Measurements from ENCODE around the gene GSC2. TPM values are rescaled to one million over a fixed set of nuclear protein-coding genes. Genes with fewer than 3 reads are reported as not detected.
A peak's percentile ranks its signal among the peaks of the same experiment; 100 is the strongest.

Gene GSC2
- total RNA-seq, 1 donor from 2014 or later: not detected

DNA sequence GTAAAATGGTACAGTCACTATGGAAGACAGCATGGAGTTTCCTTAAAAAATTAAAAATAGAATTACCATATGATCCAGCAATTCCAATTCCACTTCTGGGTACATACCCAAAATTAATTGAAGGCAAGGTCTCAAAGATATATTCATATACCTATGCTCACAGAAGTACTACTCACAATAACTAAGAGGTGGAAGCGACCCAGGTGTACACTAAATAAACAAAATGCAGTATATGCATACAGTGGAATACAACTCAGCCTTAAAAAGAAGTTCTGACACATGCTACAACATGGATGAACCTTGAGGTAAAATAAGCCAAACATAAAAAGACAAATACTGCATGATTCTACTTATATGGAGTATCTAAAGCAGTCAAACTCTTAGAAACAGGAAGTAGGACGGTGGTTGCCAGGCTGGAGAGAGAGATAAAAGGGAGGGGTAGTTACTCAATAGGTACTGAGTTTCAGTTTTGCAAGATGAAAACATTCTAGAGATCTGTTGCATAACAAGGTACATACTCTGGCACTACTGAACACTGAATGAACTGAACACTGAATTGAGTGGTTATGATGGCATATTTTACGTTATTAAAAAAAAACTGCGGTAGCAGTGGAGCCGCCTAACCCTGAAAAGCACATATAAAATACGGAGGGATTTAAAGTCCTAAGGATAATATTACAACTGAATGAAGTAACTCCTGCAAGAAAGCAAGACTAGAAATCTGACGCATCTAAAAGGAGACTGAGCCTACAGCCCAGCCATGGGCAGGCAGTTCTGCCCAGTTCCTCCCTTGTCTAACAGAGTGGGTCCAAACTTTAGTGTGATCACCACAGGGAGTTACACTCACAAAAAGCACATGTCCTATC lies 40.7 kb downstream of the GSC2 start:
- no peak overlapping the region for H3K9ac ChIP-seq
- H3K79me2 ChIP-seq (ENCODE audit: low read depth): peaks cover 100% of the 10 kb centered on the region
- no peak overlapping the region for H3K27ac ChIP-seq
- Mint-ChIP-seq H3K27ac (no peak overlapping the region), H3K27me3 (ENCODE audit: insufficient read depth, low read depth) (peaks cover 2% of the 10 kb centered on the region), H3K4me1 (peaks cover 32% of the 10 kb centered on the region), H3K9me3 (no peaks in the 10 kb centered on the region), H3K4me3 (no peak overlapping the region), H3K36me3 (peaks cover 6% of the 10 kb centered on the region)
- peaks cover 20% of the 10 kb centered on the region for H3K4me1 ChIP-seq
- TF ChIP-seq, protein P1, sequence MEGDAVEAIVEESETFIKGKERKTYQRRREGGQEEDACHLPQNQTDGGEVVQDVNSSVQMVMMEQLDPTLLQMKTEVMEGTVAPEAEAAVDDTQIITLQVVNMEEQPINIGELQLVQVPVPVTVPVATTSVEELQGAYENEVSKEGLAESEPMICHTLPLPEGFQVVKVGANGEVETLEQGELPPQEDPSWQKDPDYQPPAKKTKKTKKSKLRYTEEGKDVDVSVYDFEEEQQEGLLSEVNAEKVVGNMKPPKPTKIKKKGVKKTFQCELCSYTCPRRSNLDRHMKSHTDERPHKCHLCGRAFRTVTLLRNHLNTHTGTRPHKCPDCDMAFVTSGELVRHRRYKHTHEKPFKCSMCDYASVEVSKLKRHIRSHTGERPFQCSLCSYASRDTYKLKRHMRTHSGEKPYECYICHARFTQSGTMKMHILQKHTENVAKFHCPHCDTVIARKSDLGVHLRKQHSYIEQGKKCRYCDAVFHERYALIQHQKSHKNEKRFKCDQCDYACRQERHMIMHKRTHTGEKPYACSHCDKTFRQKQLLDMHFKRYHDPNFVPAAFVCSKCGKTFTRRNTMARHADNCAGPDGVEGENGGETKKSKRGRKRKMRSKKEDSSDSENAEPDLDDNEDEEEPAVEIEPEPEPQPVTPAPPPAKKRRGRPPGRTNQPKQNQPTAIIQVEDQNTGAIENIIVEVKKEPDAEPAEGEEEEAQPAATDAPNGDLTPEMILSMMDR (IDR thresholded peaks at IDR 0.05): no peak
- TF ChIP-seq EZH2phosphoT487 (IDR thresholded peaks at IDR 0.05) (no peak), EZH2 (IDR thresholded peaks at IDR 0.05) (no peak)
- H3K4me3 ChIP-seq: no peak overlapping the region
- H3K27me3 ChIP-seq: no peaks in the 10 kb centered on the region
- H3K9me3 ChIP-seq (ENCODE audit: low read depth): no peaks in the 10 kb centered on the region
- H2AFZ ChIP-seq (replicated peaks): no peak overlapping the region
- peaks cover 6% of the 10 kb centered on the region for H3F3A ChIP-seq (ENCODE audit: low read depth)
- H4K20me1 ChIP-seq (ENCODE audit: low read depth): peaks cover 97% of the 10 kb centered on the region
- no peaks in the 10 kb centered on the region for H3K36me3 ChIP-seq
- H3K4me2 ChIP-seq: no peak overlapping the region
- DNase-seq (ENCODE audit: low spot score): no peak

DNA sequence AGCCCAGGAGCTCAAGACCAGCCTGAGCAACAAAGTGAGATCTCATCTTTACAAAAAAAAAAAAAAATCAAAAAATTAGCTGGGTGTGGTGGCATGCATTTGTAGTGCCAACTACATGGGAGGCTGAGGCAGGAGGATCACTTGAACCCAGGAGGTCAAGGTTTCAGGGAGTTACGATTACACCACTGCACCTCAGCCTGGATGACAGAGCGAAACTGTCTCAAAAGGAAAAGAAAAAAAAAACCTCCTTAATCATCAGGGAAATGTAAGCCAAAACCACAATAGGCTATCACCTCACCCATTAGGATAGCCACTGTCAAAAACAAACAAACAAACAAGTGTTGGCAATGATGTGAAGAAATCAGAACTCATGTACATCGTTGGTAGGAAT lies 41.3 kb downstream of the GSC2 start:
- Histone ChIP-seq H3K4me1 (peaks cover 20% of the 10 kb centered on the region), H3K4me3 (no peak overlapping the region), H3K36me3 (no peaks in the 10 kb centered on the region), H4K20me1 (ENCODE audit: low read depth) (peaks cover 99% of the 10 kb centered on the region), H3K79me2 (ENCODE audit: low read depth) (peaks cover 100% of the 10 kb centered on the region), H3K9ac (no peak overlapping the region), H2AFZ (replicated peaks) (no peak overlapping the region), H3K27me3 (no peaks in the 10 kb centered on the region), H3K27ac (no peak overlapping the region), H3F3A (ENCODE audit: low read depth) (peaks cover 6% of the 10 kb centered on the region), H3K9me3 (ENCODE audit: low read depth) (no peaks in the 10 kb centered on the region), H3K4me2 (no peak overlapping the region)
- Mint-ChIP-seq H3K9me3 (no peaks in the 10 kb centered on the region), H3K4me3 (no peak overlapping the region), H3K36me3 (peaks cover 6% of the 10 kb centered on the region), H3K27me3 (ENCODE audit: insufficient read depth, low read depth) (peaks cover 2% of the 10 kb centered on the region), H3K4me1 (peaks cover 39% of the 10 kb centered on the region), H3K27ac (no peak overlapping the region)
- no peak for TF ChIP-seq EZH2 (IDR thresholded peaks at IDR 0.05)
- DNase-seq (ENCODE audit: low spot score): no peak

DNA sequence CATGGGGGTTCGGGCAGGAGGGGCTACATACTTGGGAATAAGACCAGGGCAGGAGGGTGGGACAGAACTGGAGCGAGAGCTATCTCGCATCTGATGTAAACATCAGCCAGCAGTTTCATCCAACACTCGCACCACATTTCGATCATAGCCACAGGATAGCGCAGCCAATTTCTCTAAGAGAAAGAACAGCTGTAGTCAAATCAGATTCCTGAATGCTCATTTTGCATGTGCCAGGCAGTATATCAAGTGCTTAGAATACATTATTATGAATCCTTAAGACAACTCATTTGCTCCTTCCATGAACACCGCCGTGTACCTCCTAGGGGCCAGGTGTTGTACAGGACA lies 42.4 kb downstream of the GSC2 start:
- H3K27ac Mint-ChIP-seq: peak overlapping the region; percentile 74
- Histone ChIP-seq H4K20me1 (ENCODE audit: low read depth) (peaks cover 95% of the 10 kb centered on the region), H3K4me1 (peaks cover 20% of the 10 kb centered on the region)

More for the DNA sequence above, 42.4 kb downstream of the GSC2 start:
- no peak overlapping the region for H3K4me3 Mint-ChIP-seq
- no peaks in the 10 kb centered on the region for H3K36me3 ChIP-seq
- no peaks in the 10 kb centered on the region for H3K9me3 Mint-ChIP-seq
- H3K9ac ChIP-seq: no peak overlapping the region
- no peak overlapping the region for H3K27ac ChIP-seq
- TF ChIP-seq, protein P1 (IDR thresholded peaks at IDR 0.05): no peak
- TF ChIP-seq EZH2 (IDR thresholded peaks at IDR 0.05) (no peak), EZH2phosphoT487 (IDR thresholded peaks at IDR 0.05) (no peak)
- H3F3A ChIP-seq (ENCODE audit: low read depth): peaks cover 6% of the 10 kb centered on the region
- H3K4me2 ChIP-seq: no peak overlapping the region
- peaks cover 100% of the 10 kb centered on the region for H3K79me2 ChIP-seq (ENCODE audit: low read depth)
- H3K27me3 Mint-ChIP-seq (ENCODE audit: insufficient read depth, low read depth): peaks cover 2% of the 10 kb centered on the region
- H3K36me3 Mint-ChIP-seq: peaks cover 7% of the 10 kb centered on the region
- H3K4me1 Mint-ChIP-seq: peaks cover 42% of the 10 kb centered on the region
- no peak overlapping the region for H2AFZ ChIP-seq (replicated peaks)
- H3K4me3 ChIP-seq: no peak overlapping the region
- no peaks in the 10 kb centered on the region for H3K9me3 ChIP-seq (ENCODE audit: low read depth)
- DNase-seq (ENCODE audit: low spot score): no peak
- H3K27me3 ChIP-seq: no peaks in the 10 kb centered on the region

All from neural progenitor cell (in vitro differentiated cells).